Liver (tissue), 3 donors: ENCODE data around the gene CUL7.

Source experiments
- CTCF ChIP-seq: fragments of 150-350 bp; IDR thresholded peaks from 2 replicates; pipeline ENCODE4 v1.5.1; 2017; ENCODE audit warnings: improper control_type of control experiment, low read depth, low read length; ENCODE audit not compliant: missing input control
- REST ChIP-seq: IDR thresholded peaks from 2 replicates; pipeline ENCODE4 v1.6.1; 2016; ENCODE audit warnings: antibody characterized with exemption, mild to moderate bottlenecking
- RXRA ChIP-seq, 2 donors: IDR thresholded peaks; 2 replicates each; pipeline ENCODE4 v1.6.1; 2017 to 2018; ENCODE audit warnings: antibody characterized with exemption in 2 of 2, mild to moderate bottlenecking in 1 of 2
- YY1 ChIP-seq: IDR thresholded peaks from 2 replicates; pipeline ENCODE4 v1.6.1; 2016; ENCODE audit warnings: antibody characterized with exemption, mild to moderate bottlenecking
- donor health status: healthy.
- donor health status: healthy.

- no peak for TF ChIP-seq CTCF
- no peak for TF ChIP-seq YY1
- no peak for TF ChIP-seq RXRA (IDR thresholded peaks at IDR 0.05)
- no peak for TF ChIP-seq REST
These were observed 42.4 kb downstream of the CUL7 start for GRCh38 chr6:43011207-43011606.
